HTERT RPE-1 (cell line): ENCODE results near the gene ATF2.
"Not testable (repeated sequence)": the region's sequence is repeated elsewhere in the genome, so short reads cannot be mapped to it uniquely, and the experiment has no call there.

Experiments used
- in situ Hi-C: fragments of 300-500 bp; cut with MboI; formaldehyde crosslinking; loops from 4 replicates; pipeline ENCODE4 v1.14.3; 2020; ENCODE audit warnings: low sequenced_read_pairs

ATF2 gene

DNA sequence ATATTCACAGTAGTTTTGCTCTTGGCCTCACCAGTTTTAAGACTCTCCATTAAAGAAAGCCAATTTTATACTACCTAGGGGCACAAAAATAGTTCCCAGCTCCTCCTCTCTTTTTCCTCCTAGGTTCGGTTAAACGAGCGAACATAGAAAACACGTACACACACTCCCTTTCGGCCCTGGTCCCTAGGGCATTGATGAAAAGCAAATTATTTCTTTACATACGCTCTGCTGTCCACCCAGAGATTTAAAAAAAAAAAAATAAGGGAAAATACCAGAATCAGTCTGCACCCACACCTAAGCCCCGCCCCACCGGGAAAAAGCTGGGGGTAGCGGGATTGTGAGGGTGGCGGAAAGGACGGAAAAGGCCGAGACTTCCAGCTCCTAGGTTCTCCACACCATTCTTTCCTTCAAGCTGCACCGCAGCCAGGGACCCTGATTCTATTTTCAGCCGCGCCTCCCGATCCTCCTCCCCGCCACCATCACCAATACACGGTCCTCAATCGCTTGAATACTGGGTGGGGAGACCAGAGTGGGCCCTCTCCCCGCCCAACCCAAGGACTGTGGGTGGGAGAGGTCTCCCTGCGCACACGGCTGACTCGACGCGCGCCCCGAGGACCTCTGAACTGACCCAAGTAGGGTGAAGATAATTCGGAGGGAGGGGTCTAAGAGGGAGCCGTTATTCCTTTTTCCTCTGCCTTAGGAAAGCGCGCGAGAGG is 769 bp downstream of the ATF2 start:
- in situ Hi-C loops = no loop called here

DNA sequence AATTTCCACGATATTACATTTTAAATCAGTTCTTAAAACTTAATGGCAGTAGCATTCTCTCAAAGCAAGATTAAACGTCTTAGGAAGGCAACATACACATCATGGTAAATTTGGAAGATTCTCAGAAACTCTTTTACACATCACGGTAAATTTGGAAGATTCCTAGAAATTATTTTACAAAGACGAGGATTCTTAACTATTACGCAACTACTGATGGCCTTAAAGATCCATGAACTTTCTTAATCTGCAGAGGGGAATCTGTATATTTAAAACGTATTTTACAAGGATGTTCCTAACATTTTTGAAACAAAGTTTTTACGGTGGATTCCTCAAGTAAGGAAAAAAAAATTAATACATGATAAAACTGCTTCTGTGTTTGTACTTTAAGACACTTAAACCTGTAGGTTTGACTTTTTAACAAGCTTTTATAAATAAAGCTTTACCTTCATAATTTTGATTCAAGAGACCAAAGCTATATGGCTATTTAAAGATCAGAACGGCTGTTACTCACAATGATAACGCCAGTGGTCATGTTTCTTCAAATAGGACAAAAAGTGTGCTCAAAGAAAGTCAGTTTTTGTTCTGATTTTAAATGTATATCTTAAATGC is 1.7 kb downstream of the ATF2 start:
- in situ Hi-C loops = no loop called here

DNA sequence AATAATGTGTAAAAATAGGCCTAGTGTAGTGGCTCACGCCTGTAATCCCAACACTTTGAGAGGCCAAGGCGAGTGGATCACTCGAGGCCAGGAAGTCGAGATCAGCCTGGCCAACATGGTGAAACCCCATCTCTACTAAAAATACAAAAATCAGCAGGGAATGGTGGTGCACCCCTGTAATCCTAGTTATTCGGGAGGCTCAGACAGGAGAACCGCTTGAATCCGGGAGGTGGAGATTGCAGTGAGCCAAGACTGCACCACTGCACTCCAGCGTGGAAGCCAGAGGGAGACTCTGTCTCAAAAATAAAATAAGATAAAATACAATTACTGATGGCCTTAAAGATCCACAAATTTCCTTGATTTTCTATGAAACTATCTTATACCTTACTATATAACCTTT is 3.8 kb downstream of the ATF2 start:
- in situ Hi-C loops = no loop called here

DNA sequence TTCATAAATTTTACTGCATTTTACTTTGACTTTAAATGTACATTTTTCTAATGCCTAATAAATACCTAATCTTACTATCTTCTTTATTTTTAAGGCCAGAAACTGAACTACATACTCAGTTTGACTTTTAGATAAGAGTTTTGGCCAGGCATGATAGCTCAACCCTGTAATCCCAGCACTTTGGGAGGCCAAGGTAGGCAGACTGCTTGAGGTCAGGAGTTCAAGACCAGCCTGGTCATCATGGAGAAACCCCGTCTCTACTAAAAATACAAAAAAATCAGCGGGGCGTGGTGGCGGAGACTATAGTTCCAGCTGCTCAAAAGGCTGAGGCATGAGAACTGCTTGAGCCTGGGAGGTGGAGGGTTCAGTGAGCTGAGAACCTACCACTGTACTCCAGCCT is 9.1 kb downstream of the ATF2 start:
- in situ Hi-C loops = no loop called here

DNA sequence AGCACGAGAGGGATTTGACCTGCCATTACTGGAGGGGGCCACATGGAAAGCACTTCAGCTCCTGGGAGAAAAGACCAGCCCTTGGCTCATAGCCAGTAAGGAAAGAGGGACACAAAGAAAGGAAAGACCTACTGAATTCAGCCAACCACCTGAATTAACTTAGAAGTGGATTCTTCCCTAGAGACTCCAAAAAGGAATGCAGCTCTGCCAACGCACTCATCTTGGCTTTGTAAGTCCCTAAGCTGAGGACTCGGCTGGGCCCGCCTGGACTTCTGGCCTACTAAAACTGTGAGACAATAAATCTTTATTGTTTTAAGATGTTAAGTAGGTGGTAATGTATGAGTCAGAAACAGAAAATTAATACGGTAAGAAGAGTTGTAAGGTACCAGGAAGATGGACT is 11.5 kb downstream of the ATF2 start:
- in situ Hi-C loops = no loop called here

DNA sequence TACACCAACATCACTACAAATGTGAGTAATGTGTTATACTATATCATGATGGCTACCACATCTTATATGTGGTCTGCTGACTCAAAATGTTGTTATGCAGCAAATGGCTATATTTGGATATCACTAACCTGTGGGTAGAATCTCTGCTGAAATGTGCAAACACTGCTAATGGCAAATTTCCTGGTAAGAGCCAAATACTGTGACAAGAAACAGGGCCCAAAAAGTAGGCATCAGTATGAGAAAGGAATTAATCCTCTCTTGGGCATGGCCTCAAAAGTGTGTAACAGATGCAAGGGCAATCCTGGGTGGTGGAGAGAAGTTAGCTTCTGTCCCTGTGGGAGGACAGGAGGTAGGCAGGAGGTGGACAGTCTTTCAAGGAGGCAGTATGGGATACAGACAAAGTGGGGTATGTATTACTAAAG is 13.3 kb downstream of the ATF2 start:
- in situ Hi-C loops = no loop called here

DNA sequence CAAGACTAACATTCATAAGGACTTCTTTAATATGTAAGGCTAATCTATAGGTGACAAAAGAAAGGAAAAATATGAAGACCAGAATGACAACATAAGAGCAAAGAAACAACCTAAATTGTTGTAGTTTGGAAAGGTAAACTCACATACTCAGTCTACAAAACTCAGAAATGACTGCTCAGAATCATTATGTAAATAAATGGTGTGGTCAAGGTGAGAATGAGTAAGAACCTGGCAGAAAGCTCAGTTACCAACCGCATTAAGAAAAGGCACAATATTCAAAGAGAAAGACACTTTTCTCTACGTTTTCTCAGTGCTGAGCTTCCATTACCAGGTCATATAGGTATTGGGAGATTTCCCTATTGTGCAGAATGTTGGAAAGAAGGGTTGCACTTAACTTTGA is 15.8 kb downstream of the ATF2 start:
- in situ Hi-C loops = no loop called here

DNA sequence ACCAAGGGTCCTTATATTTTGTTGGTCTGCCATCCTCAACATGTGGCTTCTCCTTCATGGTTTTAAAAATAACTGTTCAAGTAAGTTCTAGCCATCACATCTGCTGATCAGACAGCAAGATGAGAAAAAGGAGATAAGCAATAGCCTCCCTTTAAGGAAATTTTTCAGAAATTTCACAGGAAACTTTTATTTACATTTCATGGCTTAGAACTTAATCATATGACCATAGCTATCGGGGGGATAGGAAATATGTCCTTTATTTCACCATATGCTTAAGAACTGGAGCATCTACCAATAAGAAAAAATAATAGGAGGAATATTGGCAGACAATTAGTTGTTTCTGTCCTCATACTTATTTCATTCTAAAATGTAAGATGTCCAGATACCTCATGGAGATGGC is 16.2 kb downstream of the ATF2 start:
- in situ Hi-C loops = no loop called here

DNA sequence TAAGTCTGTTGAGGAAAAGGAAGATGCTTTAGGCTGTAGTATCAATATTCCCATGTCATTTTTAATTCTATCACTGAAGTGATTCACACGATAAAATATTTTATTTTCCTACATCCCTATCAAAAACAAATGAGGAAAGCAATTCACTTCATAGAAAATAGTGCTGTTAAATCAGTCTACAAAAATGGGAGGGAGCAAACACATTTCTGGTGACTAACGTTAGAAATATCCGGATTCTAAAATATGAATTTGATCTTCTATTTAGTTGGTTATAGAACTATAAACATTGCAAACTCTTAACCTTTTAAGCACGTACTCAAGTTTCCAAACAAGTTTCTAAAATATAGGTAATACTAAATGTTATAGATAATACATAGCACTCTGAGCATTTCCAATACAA is 20.8 kb downstream of the ATF2 start:
- in situ Hi-C loops = no loop called here

DNA sequence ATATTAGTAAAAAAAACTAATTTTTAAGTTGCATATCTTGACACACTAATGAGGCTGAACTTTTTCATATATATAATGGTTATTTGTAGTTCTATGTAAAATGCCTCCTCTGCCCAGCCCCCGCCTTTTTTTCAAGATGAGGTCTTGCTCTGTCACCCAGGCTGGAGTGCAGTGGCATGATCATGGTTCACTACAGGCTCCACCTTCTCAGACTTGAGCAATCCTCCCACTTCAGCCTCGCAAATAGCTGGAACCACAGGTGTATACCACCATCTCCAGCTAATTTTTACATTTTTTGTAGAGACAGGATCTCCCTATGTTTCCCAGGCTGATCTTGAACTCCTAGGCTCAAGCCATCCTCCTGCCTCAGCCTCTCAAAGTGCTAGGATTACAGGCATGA is 24.3 kb downstream of the ATF2 start:
- in situ Hi-C loops = no loop called here

DNA sequence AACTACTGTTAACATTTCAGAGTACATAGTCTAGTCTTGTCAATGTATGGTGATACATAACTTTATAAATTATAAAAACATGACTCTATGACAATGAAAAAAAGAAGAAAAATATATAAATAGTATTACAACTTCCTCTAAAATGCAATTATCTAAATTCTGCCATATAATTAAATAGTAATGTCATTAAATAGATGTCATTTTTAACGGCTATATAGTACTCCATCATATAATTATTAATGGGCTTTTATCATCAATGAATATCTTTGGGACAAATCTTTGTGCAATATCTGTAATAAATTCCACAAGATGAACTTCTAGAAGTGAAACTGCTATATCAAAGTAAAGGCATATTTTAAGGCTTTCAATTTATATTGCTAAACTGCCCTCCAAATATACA is 24.8 kb downstream of the ATF2 start:
- in situ Hi-C loops = no loop called here

DNA sequence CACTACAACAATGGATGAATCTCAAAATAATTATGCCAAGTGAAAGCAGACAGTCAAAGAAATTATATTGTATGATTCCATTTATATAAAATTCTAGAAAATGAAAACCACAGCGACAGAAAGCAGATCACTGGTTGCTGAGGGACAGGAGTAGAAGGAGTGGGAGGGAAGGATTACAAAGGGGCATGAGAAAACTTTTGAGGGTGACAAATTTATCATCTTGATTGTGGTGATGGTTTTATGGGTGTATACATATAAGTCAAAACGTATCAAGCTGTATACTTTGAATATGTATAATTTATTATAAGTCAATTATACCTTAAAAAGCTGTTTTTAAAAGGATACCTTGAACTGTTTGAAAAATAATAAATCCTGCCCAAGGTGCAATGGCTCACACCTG is 27.7 kb downstream of the ATF2 start:
- in situ Hi-C loops = no loop called here

DNA sequence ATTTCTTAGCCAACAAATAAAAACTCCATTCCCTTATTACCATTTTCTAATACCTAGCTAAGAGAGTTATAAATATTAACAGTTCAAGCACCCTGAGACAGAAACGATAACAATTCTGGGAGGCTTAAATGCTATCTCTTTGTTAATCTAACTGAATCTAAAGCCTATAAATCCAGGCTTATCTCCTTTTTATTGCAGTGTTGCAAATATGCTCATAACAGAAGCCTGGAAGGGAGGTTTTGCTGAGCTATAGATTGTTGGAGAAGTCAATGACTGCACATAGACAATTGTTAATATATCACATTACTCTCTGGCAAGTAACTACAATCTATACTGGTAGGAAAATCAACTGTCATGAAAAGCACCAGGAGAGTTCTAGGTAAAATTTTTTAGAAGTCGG is 30.2 kb downstream of the ATF2 start:
- in situ Hi-C loops = no loop called here

DNA sequence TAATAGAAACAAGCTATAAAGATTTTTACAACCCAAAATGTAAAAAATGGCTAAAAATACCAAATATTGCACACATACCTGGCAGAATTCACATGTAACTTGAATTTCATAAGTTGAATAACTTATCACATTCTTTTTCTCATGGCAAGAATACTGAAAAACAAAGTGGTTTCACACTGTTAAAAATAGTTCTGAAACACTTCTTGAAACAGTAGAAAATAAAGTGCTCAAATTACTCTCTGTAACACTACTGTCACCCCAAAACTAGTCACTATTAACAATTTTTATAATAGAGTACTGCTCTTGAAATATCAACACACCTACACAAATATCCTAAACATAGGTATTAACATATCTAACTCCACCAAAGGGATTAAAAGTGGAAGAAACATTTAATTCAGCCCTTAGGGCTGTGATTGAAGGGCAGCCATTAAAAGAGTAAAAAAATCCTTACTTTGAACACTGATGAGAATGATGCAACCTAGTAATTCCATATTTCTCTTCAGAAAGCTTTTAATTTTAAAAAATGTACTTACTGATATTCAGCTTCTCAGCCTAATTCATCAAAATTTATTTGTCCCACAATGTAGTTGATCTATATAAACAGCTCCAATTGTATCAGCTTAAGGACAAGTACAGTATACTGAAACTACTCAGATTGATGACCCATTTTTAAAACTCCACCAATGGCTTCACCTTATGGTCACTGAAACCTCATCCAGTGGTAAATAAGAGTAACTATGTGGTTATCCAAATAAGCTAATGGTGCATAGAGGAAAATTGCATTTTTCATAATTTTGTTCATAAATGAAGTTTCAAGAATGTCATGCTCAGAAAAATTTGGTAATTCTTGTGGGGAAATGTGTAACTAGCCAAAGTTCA is 31.4 kb downstream of the ATF2 start:
- in situ Hi-C loops = no loop called here

DNA sequence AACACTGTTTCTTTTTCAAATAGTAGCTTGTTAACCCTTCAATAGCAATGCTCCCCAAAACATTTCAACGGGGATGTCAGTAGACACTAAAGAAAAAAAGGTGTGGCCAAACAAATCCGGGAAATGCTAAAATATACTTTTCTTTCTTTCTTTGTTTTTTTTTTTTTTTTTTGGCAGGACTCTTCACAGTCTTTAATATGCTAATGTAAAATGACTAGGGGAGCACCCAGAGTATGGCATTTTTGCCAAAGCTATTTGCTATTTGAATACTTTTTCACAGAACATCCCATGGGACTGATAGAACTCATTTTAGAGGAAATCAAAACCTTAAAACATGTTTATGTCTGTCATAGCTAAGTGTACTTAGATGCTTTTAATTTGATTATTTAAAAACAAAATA is 32.1 kb downstream of the ATF2 start:
- in situ Hi-C loops = no loop called here

DNA sequence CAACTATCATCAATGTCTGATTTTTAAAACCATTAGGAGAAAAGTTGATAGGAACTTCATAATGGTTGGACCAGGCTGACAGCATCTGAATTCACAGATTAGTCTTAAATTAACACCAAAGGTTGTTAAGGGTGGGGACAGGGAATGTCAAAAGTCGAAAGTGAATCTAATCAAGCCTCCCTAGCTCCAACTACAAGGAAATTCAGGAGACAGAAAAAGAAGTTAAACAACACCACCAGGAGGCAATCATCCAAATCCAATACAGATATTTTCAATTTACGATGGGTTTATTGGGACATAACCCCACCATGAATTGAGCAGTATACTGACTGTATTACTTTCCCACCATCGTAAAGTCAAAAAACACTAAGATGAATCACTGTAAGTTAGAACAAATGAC is 32.8 kb downstream of the ATF2 start:
- in situ Hi-C loops = no loop called here

DNA sequence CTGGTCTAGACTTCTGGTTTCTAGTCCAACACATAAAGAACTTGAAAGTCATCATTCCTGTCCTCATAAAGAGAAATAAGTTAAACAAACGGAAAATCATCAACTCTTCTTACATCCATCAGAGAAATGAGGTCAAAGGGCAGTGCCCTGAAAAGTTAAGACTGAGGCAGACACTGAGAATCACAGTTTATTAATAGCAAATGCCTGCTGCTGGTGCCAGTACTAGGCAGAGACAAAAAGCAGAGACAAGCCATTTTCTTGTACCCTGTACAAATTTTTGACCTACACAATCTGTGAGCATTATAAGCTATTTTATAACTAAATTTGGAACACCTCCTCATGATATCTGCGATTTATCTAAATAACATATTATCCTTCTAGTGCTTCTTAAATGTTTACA is 36.8 kb downstream of the ATF2 start:
- in situ Hi-C loops = no loop called here

DNA sequence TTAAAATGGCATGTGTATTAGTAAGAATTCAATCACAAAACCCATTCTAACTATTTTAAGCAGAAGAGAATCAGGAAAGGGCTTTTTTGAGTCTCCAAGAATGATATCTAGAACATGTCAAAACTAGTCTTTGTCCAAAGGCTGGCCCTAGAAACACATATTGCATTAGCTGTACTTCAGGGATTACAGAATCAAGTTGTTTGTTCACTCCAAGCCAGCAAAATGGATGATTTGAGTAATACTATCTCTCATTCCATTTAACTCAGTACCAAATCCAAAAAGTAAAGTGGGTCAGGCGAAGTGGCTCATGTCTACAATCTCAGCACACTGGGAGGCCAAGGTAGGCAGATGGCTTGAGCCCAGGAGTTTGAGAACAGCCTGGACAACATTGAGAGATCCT is 41.3 kb downstream of the ATF2 start:
- in situ Hi-C loops = no loop called here

DNA sequence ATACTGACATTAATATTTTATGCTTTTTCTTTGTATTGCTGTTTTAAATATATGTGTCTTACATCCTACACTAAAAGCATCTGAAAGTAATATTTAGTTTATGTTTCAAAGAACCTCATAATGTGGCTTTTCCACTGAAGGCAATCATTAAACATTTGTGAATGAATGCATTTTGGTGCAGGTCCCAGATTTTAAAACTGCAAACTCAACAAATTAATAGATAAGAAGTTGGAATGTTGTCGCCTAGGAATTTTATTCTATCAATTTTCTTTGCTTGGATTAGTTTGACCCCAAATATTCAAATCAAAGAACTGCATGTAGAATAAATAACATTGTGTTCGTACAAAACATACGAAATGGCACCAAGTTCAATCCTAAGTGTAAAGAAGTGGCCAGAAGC is 44.7 kb downstream of the ATF2 start:
- in situ Hi-C loops = no loop called here

DNA sequence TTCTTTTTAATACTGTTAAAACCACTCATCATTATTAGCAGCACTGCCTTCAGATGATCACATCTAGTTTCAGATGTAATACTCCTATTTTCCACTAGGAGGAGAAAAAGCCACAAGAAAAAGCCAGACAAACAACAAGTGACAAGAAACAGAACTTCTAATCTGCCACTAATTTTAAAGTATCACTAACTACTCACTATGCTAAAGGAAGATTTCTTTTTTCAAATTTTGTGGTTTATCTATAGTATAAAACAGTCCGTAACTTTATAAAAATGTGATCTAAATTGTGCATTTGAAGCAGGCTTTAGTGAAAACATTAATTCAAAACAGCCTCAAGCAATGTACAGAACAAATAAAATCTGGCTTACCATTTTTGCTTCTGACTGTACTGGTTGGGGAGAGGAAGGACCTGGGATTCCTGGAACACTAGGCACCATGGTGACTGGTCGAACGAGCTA is 56.8 kb downstream of the ATF2 start:
- in situ Hi-C loops = no loop called here

DNA sequence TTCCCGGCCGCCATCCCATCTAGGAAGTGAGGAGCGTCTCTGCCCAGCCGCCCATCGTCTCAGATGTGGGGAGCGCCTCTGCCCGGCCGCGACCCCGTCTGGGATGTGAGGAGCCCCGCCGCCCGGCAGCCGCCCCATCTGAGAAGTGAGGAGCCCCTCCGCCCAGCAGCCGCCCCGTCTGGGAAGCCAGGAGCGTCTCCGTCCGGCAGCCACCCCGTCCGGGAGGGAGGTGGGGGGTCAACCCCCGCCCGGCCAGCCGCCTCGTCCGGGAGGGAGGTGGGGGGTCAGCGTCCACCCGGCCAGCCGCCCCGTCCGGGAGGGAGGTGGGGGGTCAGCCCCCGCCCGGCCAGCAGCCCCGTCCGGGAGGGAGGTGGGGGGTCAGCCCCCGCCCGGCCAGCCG is 59.9 kb downstream of the ATF2 start:
- in situ Hi-C loops = not testable (repeated sequence)

DNA sequence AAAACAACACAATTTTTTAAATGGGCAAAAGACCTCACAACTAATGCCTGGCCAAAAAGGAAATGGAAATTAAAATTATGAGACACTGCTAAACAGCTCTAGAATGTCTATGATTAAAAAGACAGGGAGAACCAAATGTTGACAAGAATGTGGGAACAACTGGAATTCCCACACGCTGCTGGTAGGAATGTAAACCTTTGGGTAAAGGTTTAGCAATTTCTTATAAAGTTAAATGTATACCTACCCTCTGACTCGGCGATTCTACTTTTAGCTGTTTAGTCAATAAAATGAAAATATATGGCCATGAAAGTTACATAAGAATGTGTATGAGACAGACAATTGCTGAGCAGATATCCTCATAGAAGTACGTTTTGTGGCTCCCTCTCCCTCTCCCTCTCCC is 60.9 kb downstream of the ATF2 start:
- in situ Hi-C loops = no loop called here
